K562 (cell line): ENCODE results near the gene DCLK2. TPM values are rescaled to one million over a fixed set of nuclear protein-coding genes. Genes with fewer than 3 reads are reported as not detected.

ENCODE experiments used
- ATAC-seq: fragments of 200-7000 bp; cut with Tn5 transposase; 3 replicates; pipeline ENCODE4 v1.9.1; 2020; ENCODE audit warnings: moderate library complexity
- BruUV-seq: library from RNA; stranded (reverse); fragments of 400-500 nt; replicated peaks from 2 replicates; lab custom pipeline; 2021; lab: Mats Ljungman, UMichigan
- CTCF ChIA-PET: fragments of 300-600 bp; formaldehyde crosslinking; extraction: SDS; loops from one replicate; lab custom pipeline; 2021; ENCODE audit warnings: low intra/inter-chr PET ratio; lab: Yijun Ruan, JAX
- POLR2A ChIA-PET: fragments of 300-600, 350-650 bp; sonication (Branson Sonifier 250); formaldehyde crosslinking; extraction: SDS; loops from one replicate; lab custom pipeline; 2021; ENCODE audit warnings: antibody characterized with exemption, inconsistent platforms; lab: Yijun Ruan, JAX
- DNase-seq, 4 experiments: peaks; one replicate each; pipeline versions ENCODE4 v3.0.0 to v3.0.0-alpha.2; 2011 to 2018; ENCODE audit warnings: low spot score in 3 of 4, mixed read lengths in 3 of 4; ENCODE audit errors: extremely low read depth in 1 of 4
- FAIRE-seq: peaks from 2 replicates; lab custom pipeline; 2011; peaks lifted over from hg19 to GRCh38; lab: Jason Lieb, UNC
- H2AFZ ChIP-seq: 2 replicates; pipeline ENCODE4 v1.6.0; 2011; ENCODE audit warnings: low read depth, low read length, control low read depth, inconsistent platforms
- H3K27ac ChIP-seq: fragments of 200-600 bp; 3 replicates; pipeline ENCODE4 v1.8.0; 2011; ENCODE audit warnings: low read depth, mild to moderate bottlenecking, control low read depth, inconsistent platforms, low read length, moderate library complexity, mixed read lengths; ENCODE audit errors: extremely low read depth
- H3K27me3 ChIP-seq, 2 experiments: fragments of 300-600 bp in 1 of 2; 2 replicates in 1 of 2; 3 replicates in 1 of 2; pipeline versions ENCODE4 v1.6.0 to v1.8.0; 2011; ENCODE audit warnings: inconsistent platforms in 2 of 2, low read length in 2 of 2, mild to moderate bottlenecking in 1 of 2, mixed read lengths in 1 of 2, moderate library complexity in 1 of 2; ENCODE audit not compliant: control insufficient read depth in 2 of 2, insufficient read depth in 2 of 2
- H3K36me3 ChIP-seq: fragments of 300-600 bp; 3 replicates; pipeline ENCODE4 v1.8.0; 2011; ENCODE audit warnings: mild to moderate bottlenecking, low read length, inconsistent platforms; ENCODE audit not compliant: control insufficient read depth, insufficient read depth
- H3K4me1 ChIP-seq, 2 experiments: fragments of 200-600 bp in 1 of 2; replicated peaks in 1 of 2; 2 replicates in 1 of 2; 3 replicates in 1 of 2; pipeline versions ENCODE4 v1.5.1 to v1.8.0; 2011; ENCODE audit warnings: inconsistent platforms in 2 of 2, low read length in 2 of 2, mild to moderate bottlenecking in 1 of 2, mixed read lengths in 1 of 2, moderate library complexity in 1 of 2; ENCODE audit not compliant: control insufficient read depth in 2 of 2, insufficient read depth in 2 of 2
- H3K4me2 ChIP-seq: 2 replicates; pipeline ENCODE4 v1.6.1; 2011; ENCODE audit warnings: low read length, control low read depth, inconsistent platforms, mixed read lengths; ENCODE audit not compliant: insufficient read depth
- H3K4me3 ChIP-seq: fragments of 200-600 bp; sonication (generic), shearing (Covaris generic); 2 replicates; pipeline ENCODE4 v1.5.1; 2016; ENCODE audit warnings: control low read depth, inconsistent platforms
- H3K79me2 ChIP-seq: fragments of 200-600 bp; 3 replicates; pipeline ENCODE4 v1.8.0; 2011; ENCODE audit warnings: low read length, inconsistent platforms; ENCODE audit not compliant: control insufficient read depth, insufficient read depth
- H3K9ac ChIP-seq, 2 experiments: 2 replicates each; pipeline versions ENCODE4 v1.6.0 to v1.6.1; 2011; ENCODE audit warnings: low read depth in 2 of 2, low read length in 2 of 2, control low read depth in 1 of 2, inconsistent platforms in 1 of 2, mild to moderate bottlenecking in 1 of 2, mixed read lengths in 1 of 2; ENCODE audit not compliant: insufficient read depth in 1 of 2
- H3K9me1 ChIP-seq: one replicate; pipeline ENCODE4 v1.6.0; 2011; ENCODE audit warnings: inconsistent platforms, mild to moderate bottlenecking, low read length, moderate library complexity; ENCODE audit not compliant: control insufficient read depth, insufficient read depth
- H3K9me3 ChIP-seq: replicated peaks from 2 replicates; pipeline ENCODE4 v1.5.1; 2011; ENCODE audit warnings: low read depth, low read length, inconsistent platforms; ENCODE audit not compliant: control insufficient read depth, insufficient read depth
- H4K20me1 ChIP-seq: replicated peaks from 2 replicates; pipeline ENCODE4 v1.6.1; 2011; ENCODE audit warnings: low read length, inconsistent platforms, mixed read lengths; ENCODE audit not compliant: control insufficient read depth, insufficient read depth
- KLF6 ChIP-seq: fragments of 250-450 bp; sonication (Bioruptor Pico); IDR thresholded peaks from 2 replicates; pipeline ENCODE4 v1.4.0; 2020; ENCODE audit warnings: mild to moderate bottlenecking, moderate library complexity, borderline replicate concordance
- MCM5 ChIP-seq: fragments of 450-650 bp; IDR thresholded peaks from 2 replicates; pipeline ENCODE4 v1.6.1; 2016; ENCODE audit warnings: low read depth
- MTF1 ChIP-seq: fragments of 250-450 bp; sonication (Bioruptor Pico); IDR thresholded peaks from 2 replicates; pipeline ENCODE4 v1.9.0; 2021; ENCODE audit warnings: moderate library complexity, mild to moderate bottlenecking, inconsistent platforms, borderline replicate concordance
- NONO ChIP-seq, 2 experiments: fragments of 200-400 bp in 1 of 2; fragments of 450-650 bp in 1 of 2; formaldehyde crosslinking in 1 of 2; IDR thresholded peaks; 2 replicates each; pipeline ENCODE4 v1.6.1; 2017; ENCODE audit warnings: low read depth in 2 of 2, mild to moderate bottlenecking in 2 of 2, moderate library complexity in 2 of 2, low read length in 1 of 2
- TEAD4 ChIP-seq, 2 experiments: sonication (generic) in 1 of 2; formaldehyde crosslinking in 1 of 2; IDR thresholded peaks; 2 replicates each; pipeline versions ENCODE4 v1.6.1 to v1.8.0; 2012 to 2022; ENCODE audit warnings: borderline replicate concordance in 1 of 2, inconsistent platforms in 1 of 2, low read length in 1 of 2, mild to moderate bottlenecking in 1 of 2, missing genetic modification reagents in 1 of 2
- XRCC4 ChIP-seq: IDR thresholded peaks from one replicate; pipeline ENCODE4 v1.6.1; 2011; ENCODE audit not compliant: insufficient read depth, insufficient read length; ENCODE audit errors: extremely low read depth
- ZNF143 ChIP-seq: sonication (generic); formaldehyde crosslinking; IDR thresholded peaks from 2 replicates; pipeline ENCODE4 v1.9.0; 2022; ENCODE audit warnings: mild to moderate bottlenecking, missing genetic modification reagents
- WGBS: fragments of 100-300 bp; shearing (Covaris generic); methylation state at CpG from one replicate; pipeline ENCODE4 v1.1.6; 2016; ENCODE audit warnings: low coverage, mixed read lengths; ENCODE audit not compliant: insufficient coverage; ENCODE audit errors: missing lambda C conversion rate; 5-methylcytosine and 5-hydroxymethylcytosine counted together
- in situ Hi-C: fragments of 300-500 bp; cut with MboI; formaldehyde crosslinking; loops from 4 replicates; pipeline ENCODE4 v1.15.0; 2018; ENCODE audit warnings: inconsistent platforms, mixed read lengths
- intact Hi-C: fragments of 100-400 bp; cut with micrococcal nuclease; formaldehyde crosslinking; loops from 2 replicates; pipeline ENCODE4 v1.14.2; 2022
- polyA plus RNA-seq, 8 experiments: library from polyadenylated mRNA; depleted of rRNA in 4 of 8; stranded (reverse) in 5 of 8; unstranded in 3 of 8; fragments of >200 nt; fragmentation: Nextera tagmentation in 2 of 8; fragmentation: Illumina TruSeq in 1 of 8; extraction: Ambion mirVana in 2 of 8; extraction: Trizol in 1 of 8; gene quantifications; 2 replicates each; pipeline versions ENCODE4 v1.2.1 to v1.2.3, GENCODE V29; 2011 to 2014; ENCODE audit warnings: inconsistent platforms in 1 of 8, missing spikeins in 1 of 8
- total RNA-seq, 7 experiments: library from RNA; depleted of rRNA in 6 of 7; stranded (reverse); fragments of >200 nt in 6 of 7; fragmentation: Illumina TruSeq in 2 of 7; extraction: Trizol in 2 of 7; gene quantifications; 2 replicates each; pipeline versions ENCODE4 v1.2.1 to v1.2.3, GENCODE V29; 2011 to 2021; ENCODE audit warnings: low replicate concordance in 1 of 7
- TF ChIP-seq, protein P1 (sequence below): IDR thresholded peaks from 3 replicates; pipeline ENCODE4 v1.6.1; 2011; ENCODE audit warnings: borderline replicate concordance, mild to moderate bottlenecking; ENCODE audit not compliant: insufficient read length, insufficient read depth
- TF ChIP-seq, protein P2 (sequence below): sonication (generic); formaldehyde crosslinking; IDR thresholded peaks from 2 replicates; pipeline ENCODE4 v1.8.0; 2022; ENCODE audit warnings: mild to moderate bottlenecking, missing genetic modification reagents

Gene DCLK2
- total and polyA plus RNA-seq, 9 of the 15 experiments (the other 6 are each of a cell fraction or from before 2014, with no cell fraction given): not detected

DNA sequence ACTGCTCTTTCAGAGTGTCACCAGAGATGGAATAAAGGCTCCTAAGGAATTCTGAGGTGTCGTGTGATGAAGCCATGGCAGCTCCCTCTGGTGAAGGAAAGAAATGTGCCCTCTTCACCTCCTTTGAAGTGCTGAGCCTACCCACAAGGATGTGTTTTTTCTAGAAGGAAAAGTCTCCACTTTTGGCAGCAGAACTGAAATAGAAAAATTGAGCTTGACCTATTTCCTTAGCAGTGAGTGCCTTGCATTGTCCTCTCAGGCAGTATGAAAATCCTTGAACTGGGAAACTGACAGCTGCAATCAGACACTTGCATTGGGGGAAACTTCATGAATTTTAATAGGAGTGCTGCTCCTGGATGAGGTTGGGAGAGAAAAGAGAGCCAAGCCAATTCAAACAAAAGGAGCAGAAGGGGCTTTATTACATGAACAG is 95.2 kb downstream of the DCLK2 start:
- Histone ChIP-seq H3K27ac (no peak overlapping the region), H3K9me3 (no peaks in the 10 kb centered on the region), H3K4me2 (no peak overlapping the region), H3K9ac (no peak overlapping the region), H3K27me3 (peaks cover 6 to 20% of the 10 kb centered on the region in 2 experiments), H3K9me1 (no peaks in the 10 kb centered on the region), H3K4me1 (no peaks in the 10 kb centered on the region), H3K36me3 (no peaks in the 10 kb centered on the region), H3K4me3 (no peak overlapping the region), H3K79me2 (no peaks in the 10 kb centered on the region), H4K20me1 (no peaks in the 10 kb centered on the region), H2AFZ (no peak overlapping the region)
- TF ChIP-seq MCM5: no peak
- TF ChIP-seq, protein P1, sequence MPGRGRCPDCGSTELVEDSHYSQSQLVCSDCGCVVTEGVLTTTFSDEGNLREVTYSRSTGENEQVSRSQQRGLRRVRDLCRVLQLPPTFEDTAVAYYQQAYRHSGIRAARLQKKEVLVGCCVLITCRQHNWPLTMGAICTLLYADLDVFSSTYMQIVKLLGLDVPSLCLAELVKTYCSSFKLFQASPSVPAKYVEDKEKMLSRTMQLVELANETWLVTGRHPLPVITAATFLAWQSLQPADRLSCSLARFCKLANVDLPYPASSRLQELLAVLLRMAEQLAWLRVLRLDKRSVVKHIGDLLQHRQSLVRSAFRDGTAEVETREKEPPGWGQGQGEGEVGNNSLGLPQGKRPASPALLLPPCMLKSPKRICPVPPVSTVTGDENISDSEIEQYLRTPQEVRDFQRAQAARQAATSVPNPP: no peak
- TF ChIP-seq, protein P2, sequence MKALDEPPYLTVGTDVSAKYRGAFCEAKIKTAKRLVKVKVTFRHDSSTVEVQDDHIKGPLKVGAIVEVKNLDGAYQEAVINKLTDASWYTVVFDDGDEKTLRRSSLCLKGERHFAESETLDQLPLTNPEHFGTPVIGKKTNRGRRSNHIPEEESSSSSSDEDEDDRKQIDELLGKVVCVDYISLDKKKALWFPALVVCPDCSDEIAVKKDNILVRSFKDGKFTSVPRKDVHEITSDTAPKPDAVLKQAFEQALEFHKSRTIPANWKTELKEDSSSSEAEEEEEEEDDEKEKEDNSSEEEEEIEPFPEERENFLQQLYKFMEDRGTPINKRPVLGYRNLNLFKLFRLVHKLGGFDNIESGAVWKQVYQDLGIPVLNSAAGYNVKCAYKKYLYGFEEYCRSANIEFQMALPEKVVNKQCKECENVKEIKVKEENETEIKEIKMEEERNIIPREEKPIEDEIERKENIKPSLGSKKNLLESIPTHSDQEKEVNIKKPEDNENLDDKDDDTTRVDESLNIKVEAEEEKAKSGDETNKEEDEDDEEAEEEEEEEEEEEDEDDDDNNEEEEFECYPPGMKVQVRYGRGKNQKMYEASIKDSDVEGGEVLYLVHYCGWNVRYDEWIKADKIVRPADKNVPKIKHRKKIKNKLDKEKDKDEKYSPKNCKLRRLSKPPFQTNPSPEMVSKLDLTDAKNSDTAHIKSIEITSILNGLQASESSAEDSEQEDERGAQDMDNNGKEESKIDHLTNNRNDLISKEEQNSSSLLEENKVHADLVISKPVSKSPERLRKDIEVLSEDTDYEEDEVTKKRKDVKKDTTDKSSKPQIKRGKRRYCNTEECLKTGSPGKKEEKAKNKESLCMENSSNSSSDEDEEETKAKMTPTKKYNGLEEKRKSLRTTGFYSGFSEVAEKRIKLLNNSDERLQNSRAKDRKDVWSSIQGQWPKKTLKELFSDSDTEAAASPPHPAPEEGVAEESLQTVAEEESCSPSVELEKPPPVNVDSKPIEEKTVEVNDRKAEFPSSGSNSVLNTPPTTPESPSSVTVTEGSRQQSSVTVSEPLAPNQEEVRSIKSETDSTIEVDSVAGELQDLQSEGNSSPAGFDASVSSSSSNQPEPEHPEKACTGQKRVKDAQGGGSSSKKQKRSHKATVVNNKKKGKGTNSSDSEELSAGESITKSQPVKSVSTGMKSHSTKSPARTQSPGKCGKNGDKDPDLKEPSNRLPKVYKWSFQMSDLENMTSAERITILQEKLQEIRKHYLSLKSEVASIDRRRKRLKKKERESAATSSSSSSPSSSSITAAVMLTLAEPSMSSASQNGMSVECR (CRISPR knock-in tag): no peak
- TF ChIP-seq NONO (IDR thresholded peaks at IDR 0.05; ENCODE audit: low read depth in 2 of 2, low read length in 1 of 2): no peak
- TF ChIP-seq MTF1 (CRISPR knock-in tag): no peak
- no peak for TF ChIP-seq XRCC4
- TF ChIP-seq KLF6: no peak
- TF ChIP-seq TEAD4 (IDR thresholded peaks at IDR 0.05; ENCODE audit: low read length): no peak
- TF ChIP-seq TEAD4 (CRISPR knock-in tag; IDR thresholded peaks at IDR 0.05; ENCODE audit: borderline replicate concordance): no peak
- no peak for TF ChIP-seq ZNF143 (CRISPR knock-in tag)
- ChIA-PET CTCF (no interaction called here), POLR2A (no interaction called here)
- intact Hi-C loops (no loop called here), in situ Hi-C loops (no loop called here)
- BruUV-seq: no TSS peak
- no peak for FAIRE-seq
- no peak for DNase-seq
- 0% methylated on average over 1 of the region's 1 CpG for WGBS
- ATAC-seq: no peak
